Measurements from ENCODE around the gene HYAL3.

The HYAL3 gene

DNA sequence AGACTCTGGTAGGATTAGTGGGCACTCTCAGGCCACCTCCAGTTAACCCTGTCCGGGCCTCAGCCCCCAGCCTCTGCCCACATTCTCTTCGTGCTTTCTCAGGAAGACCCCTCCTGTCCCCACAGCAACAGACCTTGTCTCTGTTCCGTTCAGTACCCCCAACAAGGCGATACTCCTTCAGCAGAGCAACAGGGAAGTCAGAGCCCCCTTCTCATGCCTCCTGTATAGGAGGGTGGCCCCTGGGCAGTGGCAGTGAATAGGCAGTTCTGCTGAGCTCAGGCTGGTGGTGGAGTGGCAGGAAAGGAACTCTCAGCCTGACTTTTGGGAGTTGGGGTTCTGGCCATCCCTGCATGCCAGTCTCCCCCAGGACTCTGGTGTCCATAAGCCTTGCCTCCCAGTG, 29.7 kb downstream of the HYAL3 start:
- CTCF ChIA-PET = interaction anchor here (1.3 to 4.2 kb wide), 3 partner anchors 9 to 39 kb away, joined by 3 to 41 read pairs (median 11); no protein-coding TSS in a partner anchor
- POLR2A ChIA-PET = no interaction called here
- TF ChIP-seq, protein P1, sequence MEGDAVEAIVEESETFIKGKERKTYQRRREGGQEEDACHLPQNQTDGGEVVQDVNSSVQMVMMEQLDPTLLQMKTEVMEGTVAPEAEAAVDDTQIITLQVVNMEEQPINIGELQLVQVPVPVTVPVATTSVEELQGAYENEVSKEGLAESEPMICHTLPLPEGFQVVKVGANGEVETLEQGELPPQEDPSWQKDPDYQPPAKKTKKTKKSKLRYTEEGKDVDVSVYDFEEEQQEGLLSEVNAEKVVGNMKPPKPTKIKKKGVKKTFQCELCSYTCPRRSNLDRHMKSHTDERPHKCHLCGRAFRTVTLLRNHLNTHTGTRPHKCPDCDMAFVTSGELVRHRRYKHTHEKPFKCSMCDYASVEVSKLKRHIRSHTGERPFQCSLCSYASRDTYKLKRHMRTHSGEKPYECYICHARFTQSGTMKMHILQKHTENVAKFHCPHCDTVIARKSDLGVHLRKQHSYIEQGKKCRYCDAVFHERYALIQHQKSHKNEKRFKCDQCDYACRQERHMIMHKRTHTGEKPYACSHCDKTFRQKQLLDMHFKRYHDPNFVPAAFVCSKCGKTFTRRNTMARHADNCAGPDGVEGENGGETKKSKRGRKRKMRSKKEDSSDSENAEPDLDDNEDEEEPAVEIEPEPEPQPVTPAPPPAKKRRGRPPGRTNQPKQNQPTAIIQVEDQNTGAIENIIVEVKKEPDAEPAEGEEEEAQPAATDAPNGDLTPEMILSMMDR (IDR thresholded peaks at IDR 0.05; ENCODE audit: control extremely low read depth, extremely low read depth, low read depth, missing control alignments) = no peak

DNA sequence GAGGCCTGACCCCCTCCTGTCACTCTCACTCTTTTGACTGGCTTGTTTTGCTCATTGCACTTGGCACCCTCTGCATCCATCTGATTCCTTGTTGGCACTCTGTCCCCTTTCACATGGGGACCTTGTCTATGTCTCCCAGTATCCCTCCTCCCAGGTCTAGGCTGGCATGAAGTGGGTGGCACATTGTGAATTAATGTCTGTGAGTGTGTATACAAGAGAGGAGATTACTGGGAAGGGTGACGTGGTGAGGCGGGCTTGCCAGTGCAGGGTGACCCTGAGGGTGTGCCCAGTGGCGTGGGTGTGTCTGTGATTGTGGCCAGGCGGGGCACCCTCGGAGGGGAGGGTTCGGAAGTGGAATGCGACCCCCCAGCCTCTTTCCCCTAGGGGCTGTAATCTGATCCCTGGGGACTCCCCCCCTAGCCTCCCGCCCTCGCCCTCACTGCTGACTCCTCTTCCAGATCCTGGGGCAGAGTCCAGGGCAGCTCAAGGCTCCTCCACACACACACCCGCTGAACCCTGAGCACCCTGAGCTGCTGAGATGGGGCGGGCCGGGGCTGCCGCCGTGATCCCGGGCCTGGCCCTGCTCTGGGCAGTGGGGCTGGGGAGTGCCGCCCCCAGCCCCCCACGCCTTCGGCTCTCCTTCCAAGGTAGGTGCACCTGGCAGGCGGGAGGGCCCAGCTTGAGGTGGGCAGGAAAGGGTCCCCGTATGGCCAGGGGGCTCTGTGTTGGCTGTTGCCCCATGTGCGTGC, 30.3 kb downstream of the HYAL3 start, which contains the start of gene SEMA3B:
Gene SEMA3B, plus strand, starts transcription at position 445 of the 749 bp plus-strand sequence. Its CDS starts 94 bp downstream, at position 539.
- no peak for DNase-seq (ENCODE audit: extremely low spot score)
- POLR2A ChIA-PET = no interaction called here
- CTCF ChIA-PET = interaction anchor here (0.7 to 4.2 kb wide), 4 partner anchors 8 to 77 kb away, joined by 3 to 41 read pairs (median 7); no protein-coding TSS in a partner anchor
- TF ChIP-seq, protein P1 (IDR thresholded peaks at IDR 0.05; ENCODE audit: control extremely low read depth, extremely low read depth, low read depth, missing control alignments) = no peak

More for the DNA sequence above, 29.7 kb downstream of the HYAL3 start:
- no peak for DNase-seq (ENCODE audit: extremely low spot score)

DNA sequence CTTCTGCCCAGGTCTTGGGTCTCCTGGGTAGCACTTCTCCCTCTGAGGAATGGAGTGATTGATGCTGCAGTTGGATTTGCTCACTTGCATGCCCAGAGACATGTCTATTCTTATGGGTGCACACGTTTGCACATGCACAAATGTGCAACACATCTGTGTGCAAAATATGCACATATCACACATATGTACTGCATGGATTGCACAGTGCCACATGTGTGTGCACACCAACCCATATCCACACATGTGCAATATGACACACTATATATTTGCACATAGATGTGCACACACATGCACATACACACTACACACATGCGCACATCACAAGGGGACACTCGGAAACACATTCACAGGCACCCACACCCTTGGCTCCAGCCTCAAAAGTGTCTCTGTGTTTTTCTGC, 30.9 kb downstream of the HYAL3 start:
- DNase-seq (ENCODE audit: extremely low spot score) = no peak
- TF ChIP-seq, protein P1 (IDR thresholded peaks at IDR 0.05; ENCODE audit: control extremely low read depth, extremely low read depth, low read depth, missing control alignments) = no peak
- ChIA-PET CTCF (interaction anchor here (1.3 to 4.6 kb wide), 3 partner anchors 10 to 148 kb away, joined by 3 to 19 read pairs (median 5); no protein-coding TSS in a partner anchor), POLR2A (no interaction called here)

DNA sequence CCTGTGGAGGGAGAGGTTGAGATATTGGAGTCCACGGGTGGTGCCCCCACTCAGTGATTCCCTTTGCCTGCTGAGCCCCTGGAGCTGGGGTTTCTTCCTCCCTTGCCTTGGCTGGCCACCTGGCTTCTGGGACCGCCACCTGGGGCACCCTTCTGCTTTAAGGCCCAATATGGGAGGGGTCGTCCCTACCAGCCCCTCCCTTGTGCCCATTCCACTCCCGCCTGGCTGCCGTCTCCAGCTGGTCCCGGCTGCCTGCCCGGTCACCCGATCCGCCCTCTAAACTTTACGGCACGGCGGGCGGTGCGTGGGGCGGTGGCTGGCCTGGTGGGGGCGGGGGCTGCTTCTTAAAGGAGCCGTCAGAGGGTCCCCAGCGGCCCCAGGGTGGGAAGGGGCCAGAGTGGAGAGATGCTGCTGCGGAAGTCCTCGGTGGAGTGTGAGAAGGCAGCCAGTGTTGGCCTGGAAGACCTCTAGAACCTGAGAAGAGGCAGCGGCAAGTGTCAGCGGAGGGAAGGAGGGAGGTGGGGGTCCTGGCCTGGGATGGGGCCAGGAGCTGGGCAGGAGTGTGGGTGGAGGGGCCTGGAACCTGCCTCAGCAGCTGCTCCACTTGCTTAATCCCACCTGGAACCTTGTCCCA, 31.8 kb downstream of the HYAL3 start:
- TF ChIP-seq, protein P1 (IDR thresholded peaks at IDR 0.05; ENCODE audit: control extremely low read depth, extremely low read depth, low read depth, missing control alignments) = no peak
- ChIA-PET CTCF (interaction anchor here (0.6 to 4.6 kb wide), 9 partner anchors 9 to 147 kb away, joined by 3 to 19 read pairs (median 3); partner anchors contain the start of genes GNAI2 and GNAT1), POLR2A (no interaction called here)
- no peak for DNase-seq (ENCODE audit: extremely low spot score)

DNA sequence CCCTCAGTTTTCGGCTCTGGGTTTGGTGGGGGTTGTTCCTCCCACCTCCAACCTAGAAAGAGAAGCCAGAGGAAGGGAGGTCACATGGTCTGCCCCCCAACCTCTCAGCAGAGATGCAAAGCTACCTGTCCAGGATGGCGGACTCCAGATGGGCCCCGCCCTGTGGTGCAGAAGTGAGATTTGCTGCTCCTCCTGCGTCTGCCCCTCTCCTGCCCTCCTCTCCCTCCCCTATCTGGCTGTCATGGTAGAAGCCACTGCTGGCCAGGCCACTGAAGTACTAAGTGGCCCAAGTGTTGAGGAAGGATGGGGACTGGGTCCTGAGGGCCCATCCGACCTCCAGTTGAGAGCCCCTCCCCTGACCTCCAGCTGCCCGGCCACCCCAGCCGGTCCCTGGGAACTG, 32.4 kb downstream of the HYAL3 start:
- ChIA-PET CTCF (interaction anchor here (1.1 to 4.6 kb wide), 8 partner anchors 8 to 147 kb away, joined by 3 to 19 read pairs (median 4); partner anchors contain the start of genes GNAI2 and GNAT1), POLR2A (no interaction called here)
- TF ChIP-seq, protein P1 (IDR thresholded peaks at IDR 0.05; ENCODE audit: control extremely low read depth, extremely low read depth, low read depth, missing control alignments) = no peak
- DNase-seq (ENCODE audit: extremely low spot score) = no peak

DNA sequence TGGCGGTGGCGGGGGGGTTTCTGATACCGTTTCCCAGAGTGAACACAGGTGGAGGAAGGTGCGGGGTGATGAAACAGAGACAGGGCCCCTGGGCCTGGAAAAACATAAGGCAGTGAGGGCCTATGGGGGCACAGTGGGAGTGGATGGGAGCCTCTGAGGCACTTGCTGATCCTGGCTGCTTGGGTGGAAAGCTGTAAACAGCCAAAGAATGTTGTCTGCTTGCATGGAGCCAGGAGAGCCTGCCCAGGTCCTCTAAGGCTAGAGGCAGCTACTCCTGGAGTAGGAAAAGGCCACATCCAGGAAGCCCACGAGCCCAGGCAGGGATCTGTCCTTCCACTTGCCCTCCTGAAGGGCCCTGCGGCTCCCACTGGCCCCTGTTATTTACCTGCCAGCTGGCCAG, 33.2 kb downstream of the HYAL3 start:
- DNase-seq (ENCODE audit: extremely low spot score) = no peak
- TF ChIP-seq, protein P1 (IDR thresholded peaks at IDR 0.05; ENCODE audit: control extremely low read depth, extremely low read depth, low read depth, missing control alignments) = no peak
- ChIA-PET CTCF (interaction anchor here (0.7 to 4.6 kb wide), 8 partner anchors 8 to 75 kb away, joined by 3 to 19 read pairs (median 3); partner anchors contain the start of gene GNAT1), POLR2A (no interaction called here)

All from GM10248 (cell line).